CD14-positive monocyte (primary cell): Measurements from ENCODE around the gene GP9. TPM values are rescaled to one million over a fixed set of nuclear protein-coding genes. Genes with fewer than 3 reads are reported as not detected.

ENCODE experiments used
- polyA plus RNA-seq, 3 donors: library from polyadenylated mRNA; depleted of rRNA in 1 of 3; unstranded in 2 of 3; stranded (reverse) in 1 of 3; fragments of 300-500 nt in 2 of 3; fragments of >200 nt in 1 of 3; fragmentation: Illumina TruSeq in 2 of 3; gene quantifications; 1 replicate in 2 of 3; 2 replicates in 1 of 3; pipeline ENCODE4 v1.2.3, GENCODE V29; 2012 to 2021

Gene GP9
- polyA plus RNA-seq, 3 donors = 0.74 to 2.7 TPM; not detected in 1

Other genes with a start within 250 kb of the GP9 start
- 10 to 100 TPM; 21.9 to 27.7 (median 25.6) TPM for gene ACAD9, start 181.2 kb upstream of the GP9 start, polyA plus RNA-seq
- gene CFAP92, start 66.7 kb upstream of the GP9 start, polyA plus RNA-seq = under 1 TPM; 0.12 to 0.50 (median 0.19) TPM
- gene EFCC1, start 59.5 kb upstream of the GP9 start, polyA plus RNA-seq = under 1 TPM in 2 of 3 donors, not detected in 1; 0.11 to 0.15 TPM
- 10 to 100 TPM in 1 of 3 donors, 1 to 10 TPM in 2; 7.1 to 15.5 (median 8.5) TPM for gene RAB43, start 61.0 kb downstream of the GP9 start, polyA plus RNA-seq
- 10 to 100 TPM; 25.2 to 70.7 (median 67.9) TPM for gene ISY1, start 100.3 kb downstream of the GP9 start, polyA plus RNA-seq
- 100 to 1,000 TPM; 354 to 946 (median 845) TPM for gene CNBP, start 123.1 kb downstream of the GP9 start, polyA plus RNA-seq
- gene COPG1, start 188.8 kb downstream of the GP9 start, polyA plus RNA-seq = 10 to 100 TPM; 59.9 to 94.5 (median 60.2) TPM
- 10 to 100 TPM; 11.9 to 23.0 (median 18.0) TPM for gene HMCES, start 218.1 kb downstream of the GP9 start, polyA plus RNA-seq